HepG2 (cell line): ENCODE data around the gene OR6C4. TPM values are rescaled to one million over a fixed set of nuclear protein-coding genes. Genes with fewer than 3 reads are reported as not detected.

ENCODE experiments used
- CAMTA2 ChIP-seq: sonication (generic); formaldehyde crosslinking; IDR thresholded peaks from 2 replicates; pipeline ENCODE4 v1.4.0; 2020; ENCODE audit warnings: mild to moderate bottlenecking, missing genetic modification reagents, borderline replicate concordance
- HNRNPK ChIP-seq: fragments of 200-400 bp; formaldehyde crosslinking; IDR thresholded peaks from 2 replicates; pipeline ENCODE4 v1.6.1; 2018; ENCODE audit warnings: low read length, low read depth, moderate library complexity, mild to moderate bottlenecking; ENCODE audit not compliant: poor library complexity, severe bottlenecking
- MEIS1 ChIP-seq: sonication (generic); formaldehyde crosslinking; IDR thresholded peaks from 2 replicates; pipeline ENCODE4 v1.9.0; 2021; ENCODE audit warnings: mild to moderate bottlenecking, missing genetic modification reagents, moderate library complexity, borderline replicate concordance
- MYPOP ChIP-seq: sonication (generic); formaldehyde crosslinking; IDR thresholded peaks from 2 replicates; pipeline ENCODE4 v1.8.1; 2023; ENCODE audit warnings: mild to moderate bottlenecking, moderate library complexity, missing genetic modification reagents
- PLSCR1 ChIP-seq: sonication (generic); formaldehyde crosslinking; IDR thresholded peaks from 2 replicates; pipeline ENCODE4 v1.5.0; 2020; ENCODE audit warnings: missing genetic modification reagents, mild to moderate bottlenecking, borderline replicate concordance
- RBAK ChIP-seq: sonication (generic); formaldehyde crosslinking; IDR thresholded peaks from 2 replicates; pipeline ENCODE4 v1.5.1; 2020; ENCODE audit warnings: mild to moderate bottlenecking, missing genetic modification reagents
- RBFOX2 ChIP-seq: fragments of 200-400 bp; formaldehyde crosslinking; IDR thresholded peaks from 2 replicates; pipeline ENCODE4 v1.6.1; 2017; ENCODE audit warnings: low read depth, mild to moderate bottlenecking, low read length
- SNAI1 ChIP-seq: sonication (generic); formaldehyde crosslinking; IDR thresholded peaks from 2 replicates; pipeline ENCODE4 v1.5.0; 2020; ENCODE audit warnings: mild to moderate bottlenecking, missing genetic modification reagents, borderline replicate concordance
- SP5 ChIP-seq: IDR thresholded peaks from 2 replicates; pipeline ENCODE4 v1.6.1; 2016; ENCODE audit warnings: low read depth, borderline replicate concordance
- TCF7 ChIP-seq: sonication (generic); IDR thresholded peaks from 2 replicates; pipeline ENCODE4 v1.6.1; 2016; ENCODE audit warnings: antibody characterized with exemption, low read depth
- ZBTB1 ChIP-seq: sonication (generic); formaldehyde crosslinking; IDR thresholded peaks from 2 replicates; pipeline ENCODE4 v1.4.0; 2020; ENCODE audit warnings: missing genetic modification reagents, borderline replicate concordance
- ZBTB7B ChIP-seq: sonication (generic); formaldehyde crosslinking; IDR thresholded peaks from 2 replicates; pipeline ENCODE4 v1.4.0; 2020; ENCODE audit warnings: missing genetic modification reagents
- ZEB1 ChIP-seq: IDR thresholded peaks from 2 replicates; pipeline ENCODE4 v1.6.1; 2012; ENCODE audit warnings: mild to moderate bottlenecking, low read depth, inconsistent platforms; ENCODE audit not compliant: insufficient replicate concordance
- ZNF782 ChIP-seq: sonication (generic); formaldehyde crosslinking; IDR thresholded peaks from 2 replicates; pipeline ENCODE4 v1.4.0; 2020; ENCODE audit warnings: missing genetic modification reagents, mild to moderate bottlenecking, borderline replicate concordance
- polyA plus RNA-seq, 8 experiments: library from polyadenylated mRNA; depleted of rRNA in 3 of 8; stranded (reverse) in 7 of 8; unstranded in 1 of 8; fragments of >200 nt; fragmentation: Illumina TruSeq in 4 of 8; extraction: Trizol in 4 of 8; gene quantifications; 2 replicates each; pipeline versions ENCODE4 v1.2.1 to v1.2.3, GENCODE V29; 2011 to 2016; ENCODE audit warnings: low read depth in 4 of 8, missing spikeins in 1 of 8, mixed read lengths in 1 of 8; ENCODE audit not compliant: insufficient read depth in 1 of 8
- total RNA-seq, 5 experiments: library from RNA; depleted of rRNA; stranded (reverse); fragments of >200 nt; fragmentation: Illumina TruSeq; extraction: Trizol; gene quantifications; 2 replicates each; pipeline ENCODE4 v1.2.3, GENCODE V29; 2016; ENCODE audit warnings: low read depth in 1 of 5
- TF ChIP-seq, protein P1 (sequence below): sonication (generic); formaldehyde crosslinking; IDR thresholded peaks from 2 replicates; pipeline ENCODE4 v1.4.0; 2020; ENCODE audit warnings: missing genetic modification reagents, mild to moderate bottlenecking, borderline replicate concordance
- TF ChIP-seq, protein P2 (sequence below): sonication (generic); formaldehyde crosslinking; IDR thresholded peaks from 2 replicates; pipeline ENCODE4 v1.4.0; 2020; ENCODE audit warnings: missing genetic modification reagents, borderline replicate concordance
- TF ChIP-seq, protein P3 (sequence below), 2 experiments: sonication (generic) in 1 of 2; formaldehyde crosslinking in 1 of 2; IDR thresholded peaks; 2 replicates each; pipeline versions ENCODE4 v1.5.1 to v1.6.1; 2011 to 2020; ENCODE audit warnings: borderline replicate concordance in 1 of 2, low read depth in 1 of 2, low read length in 1 of 2, mild to moderate bottlenecking in 1 of 2, missing genetic modification reagents in 1 of 2, moderate library complexity in 1 of 2
- TF ChIP-seq, protein P4 (sequence below): sonication (generic); formaldehyde crosslinking; IDR thresholded peaks from 2 replicates; pipeline ENCODE4 v1.8.0; 2022; ENCODE audit warnings: mild to moderate bottlenecking, missing genetic modification reagents, moderate library complexity

The OR6C4 gene
- total and polyA plus RNA-seq, 2 of the 13 experiments (the other 11 are each of a cell fraction or from before 2014, with no cell fraction given) = not detected

GRCh38 chr12:55499810-55500252 lies 49.6 kb upstream of the OR6C4 start (continued):
- TF ChIP-seq SNAI1 (CRISPR knock-in tag) (0 out of 2 replicates have a peak, but pooled peaks have one; percentile 29), RBAK (0 out of 2 replicates have a peak, but pooled peaks have one; percentile 18), MYPOP (CRISPR knock-in tag) (no peak), CAMTA2 (CRISPR knock-in tag) (no peak), SP5 (CRISPR knock-in tag) (peak; percentile 31; the same call in 1 of the 2 replicates), MEIS1 (peak; percentile 49; the same call in 1 of the 2 replicates), RBFOX2 (no peak), ZNF782 (CRISPR knock-in tag) (no peak), ZBTB1 (CRISPR knock-in tag) (no peak), ZEB1 (no peak), ZBTB7B (CRISPR knock-in tag) (no peak), HNRNPK (no peak), TCF7 (peak; percentile 90), PLSCR1 (CRISPR knock-in tag) (no peak)
- TF ChIP-seq, protein P1, sequence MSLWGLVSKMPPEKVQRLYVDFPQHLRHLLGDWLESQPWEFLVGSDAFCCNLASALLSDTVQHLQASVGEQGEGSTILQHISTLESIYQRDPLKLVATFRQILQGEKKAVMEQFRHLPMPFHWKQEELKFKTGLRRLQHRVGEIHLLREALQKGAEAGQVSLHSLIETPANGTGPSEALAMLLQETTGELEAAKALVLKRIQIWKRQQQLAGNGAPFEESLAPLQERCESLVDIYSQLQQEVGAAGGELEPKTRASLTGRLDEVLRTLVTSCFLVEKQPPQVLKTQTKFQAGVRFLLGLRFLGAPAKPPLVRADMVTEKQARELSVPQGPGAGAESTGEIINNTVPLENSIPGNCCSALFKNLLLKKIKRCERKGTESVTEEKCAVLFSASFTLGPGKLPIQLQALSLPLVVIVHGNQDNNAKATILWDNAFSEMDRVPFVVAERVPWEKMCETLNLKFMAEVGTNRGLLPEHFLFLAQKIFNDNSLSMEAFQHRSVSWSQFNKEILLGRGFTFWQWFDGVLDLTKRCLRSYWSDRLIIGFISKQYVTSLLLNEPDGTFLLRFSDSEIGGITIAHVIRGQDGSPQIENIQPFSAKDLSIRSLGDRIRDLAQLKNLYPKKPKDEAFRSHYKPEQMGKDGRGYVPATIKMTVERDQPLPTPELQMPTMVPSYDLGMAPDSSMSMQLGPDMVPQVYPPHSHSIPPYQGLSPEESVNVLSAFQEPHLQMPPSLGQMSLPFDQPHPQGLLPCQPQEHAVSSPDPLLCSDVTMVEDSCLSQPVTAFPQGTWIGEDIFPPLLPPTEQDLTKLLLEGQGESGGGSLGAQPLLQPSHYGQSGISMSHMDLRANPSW (CRISPR knock-in tag) = 0 out of 2 replicates have a peak, but pooled peaks have one; percentile 74
- TF ChIP-seq, protein P2, sequence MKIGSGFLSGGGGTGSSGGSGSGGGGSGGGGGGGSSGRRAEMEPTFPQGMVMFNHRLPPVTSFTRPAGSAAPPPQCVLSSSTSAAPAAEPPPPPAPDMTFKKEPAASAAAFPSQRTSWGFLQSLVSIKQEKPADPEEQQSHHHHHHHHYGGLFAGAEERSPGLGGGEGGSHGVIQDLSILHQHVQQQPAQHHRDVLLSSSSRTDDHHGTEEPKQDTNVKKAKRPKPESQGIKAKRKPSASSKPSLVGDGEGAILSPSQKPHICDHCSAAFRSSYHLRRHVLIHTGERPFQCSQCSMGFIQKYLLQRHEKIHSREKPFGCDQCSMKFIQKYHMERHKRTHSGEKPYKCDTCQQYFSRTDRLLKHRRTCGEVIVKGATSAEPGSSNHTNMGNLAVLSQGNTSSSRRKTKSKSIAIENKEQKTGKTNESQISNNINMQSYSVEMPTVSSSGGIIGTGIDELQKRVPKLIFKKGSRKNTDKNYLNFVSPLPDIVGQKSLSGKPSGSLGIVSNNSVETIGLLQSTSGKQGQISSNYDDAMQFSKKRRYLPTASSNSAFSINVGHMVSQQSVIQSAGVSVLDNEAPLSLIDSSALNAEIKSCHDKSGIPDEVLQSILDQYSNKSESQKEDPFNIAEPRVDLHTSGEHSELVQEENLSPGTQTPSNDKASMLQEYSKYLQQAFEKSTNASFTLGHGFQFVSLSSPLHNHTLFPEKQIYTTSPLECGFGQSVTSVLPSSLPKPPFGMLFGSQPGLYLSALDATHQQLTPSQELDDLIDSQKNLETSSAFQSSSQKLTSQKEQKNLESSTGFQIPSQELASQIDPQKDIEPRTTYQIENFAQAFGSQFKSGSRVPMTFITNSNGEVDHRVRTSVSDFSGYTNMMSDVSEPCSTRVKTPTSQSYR (CRISPR knock-in tag) = 0 out of 2 replicates have a peak, but pooled peaks have one; percentile 17
- TF ChIP-seq, protein P3, sequence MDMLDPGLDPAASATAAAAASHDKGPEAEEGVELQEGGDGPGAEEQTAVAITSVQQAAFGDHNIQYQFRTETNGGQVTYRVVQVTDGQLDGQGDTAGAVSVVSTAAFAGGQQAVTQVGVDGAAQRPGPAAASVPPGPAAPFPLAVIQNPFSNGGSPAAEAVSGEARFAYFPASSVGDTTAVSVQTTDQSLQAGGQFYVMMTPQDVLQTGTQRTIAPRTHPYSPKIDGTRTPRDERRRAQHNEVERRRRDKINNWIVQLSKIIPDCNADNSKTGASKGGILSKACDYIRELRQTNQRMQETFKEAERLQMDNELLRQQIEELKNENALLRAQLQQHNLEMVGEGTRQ (IDR thresholded peaks at IDR 0.05; ENCODE audit: low read depth, low read length) = no peak
- TF ChIP-seq, protein P3 (CRISPR knock-in tag; IDR thresholded peaks at IDR 0.05; ENCODE audit: borderline replicate concordance) = no peak
- TF ChIP-seq, protein P4, sequence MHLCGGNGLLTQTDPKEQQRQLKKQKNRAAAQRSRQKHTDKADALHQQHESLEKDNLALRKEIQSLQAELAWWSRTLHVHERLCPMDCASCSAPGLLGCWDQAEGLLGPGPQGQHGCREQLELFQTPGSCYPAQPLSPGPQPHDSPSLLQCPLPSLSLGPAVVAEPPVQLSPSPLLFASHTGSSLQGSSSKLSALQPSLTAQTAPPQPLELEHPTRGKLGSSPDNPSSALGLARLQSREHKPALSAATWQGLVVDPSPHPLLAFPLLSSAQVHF = no peak
